HG03060 (cell line): ENCODE data around the gene DUOX1.
"Not testable (repeated sequence)": the region's sequence is repeated elsewhere in the genome, so short reads cannot be mapped to it uniquely, and the experiment has no call there.

Source experiments
- ATAC-seq: cut with Tn5 transposase; IDR thresholded peaks from one replicate; pipeline ENCODE4 v1.9.1; 2021; ENCODE audit warnings: low read depth, moderate number of reproducible peaks; ENCODE audit not compliant: unreplicated experiment

Gene DUOX1

DNA sequence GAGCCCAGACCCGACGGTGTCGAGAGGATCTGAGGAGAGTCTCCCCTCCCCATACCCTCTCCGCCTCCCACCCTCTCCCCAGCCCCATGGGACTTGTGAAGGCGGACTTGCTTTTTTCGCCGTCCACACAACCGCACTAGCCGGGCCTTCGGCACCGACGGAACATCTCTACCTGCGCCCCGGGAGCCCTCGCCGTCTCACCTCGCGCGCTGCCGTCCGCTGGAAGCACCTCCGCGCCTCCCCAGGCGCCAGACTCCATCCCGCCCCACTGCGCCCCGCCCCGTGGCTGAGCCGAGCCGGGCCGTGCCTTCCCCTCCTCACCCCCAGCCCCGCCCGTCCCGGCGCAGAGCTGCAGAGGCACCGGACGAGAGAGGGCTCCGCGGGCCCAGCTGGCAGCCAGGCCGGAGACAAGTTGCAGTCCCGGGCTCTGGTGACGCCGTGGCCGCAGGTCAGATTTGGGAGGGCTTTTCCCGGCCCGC, at the start of gene DUOX1, which contains the start of gene DUOXA1:
TSS of gene DUOX1 (plus strand) at position 344 of the 479 bp plus-strand sequence. CDS start 1,973 bp downstream, outside the sequence.
TSS of gene DUOXA1 (minus strand) at position 229 of the 479 bp plus-strand sequence. CDS start 6,865 bp downstream, outside the sequence.
- ATAC-seq = no peak

- not testable (repeated sequence) for ATAC-seq
Observed at GRCh38 chr15:45080593-45080992, 49.2 kb upstream of the DUOX1 start.

DNA sequence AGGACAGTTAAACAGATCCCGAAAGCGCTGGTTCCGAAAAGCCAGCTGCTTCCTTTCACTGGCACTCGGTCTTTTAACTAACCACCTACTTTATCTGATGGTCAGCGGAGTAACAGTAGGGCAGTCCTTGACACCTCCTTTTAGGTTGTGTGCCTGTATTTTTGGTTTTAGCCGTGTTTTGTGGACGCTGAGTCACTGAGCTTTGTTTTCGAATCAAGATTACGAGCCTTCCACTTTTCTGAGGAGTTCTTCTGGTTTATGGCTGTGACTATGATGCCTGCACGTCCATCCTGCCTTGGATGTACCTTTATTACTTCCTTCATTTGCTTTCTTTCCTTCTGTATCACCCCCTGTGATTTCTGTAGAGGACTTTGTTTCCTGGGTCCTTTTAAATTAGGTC, 47.4 kb upstream of the DUOX1 start:
- not testable (repeated sequence) for ATAC-seq

GRCh38 chr15:45083223-45083622, 46.6 kb upstream of the DUOX1 start:
- no peak for ATAC-seq

- ATAC-seq = no peak
Observed at GRCh38 chr15:45084163-45084562, 45.6 kb upstream of the DUOX1 start.

DNA sequence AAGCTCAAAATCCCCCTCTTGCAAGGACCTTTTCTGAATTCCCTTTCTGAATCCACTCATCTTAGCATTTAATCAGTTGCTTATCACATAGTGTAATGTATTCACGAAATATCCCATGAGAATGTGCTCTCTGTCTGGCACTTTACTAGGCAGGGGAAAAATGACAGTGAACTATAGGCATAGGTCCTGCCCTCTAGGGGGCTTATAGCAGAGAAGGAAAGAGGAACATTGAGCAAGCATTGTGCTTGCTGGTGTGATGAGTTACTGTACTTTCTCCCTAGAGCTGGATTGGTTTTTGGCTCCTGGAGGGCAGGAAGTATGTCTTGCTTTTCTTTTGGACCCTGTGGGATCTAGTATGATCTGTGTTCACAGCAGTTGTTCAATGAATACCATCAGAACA, 42.3 kb upstream of the DUOX1 start:
- ATAC-seq = no peak

GRCh38 chr15:45088801-45089711, 40.7 kb upstream of the DUOX1 start:
- no peak for ATAC-seq

- ATAC-seq = no peak
Observed at GRCh38 chr15:45089712-45090373, 40.0 kb upstream of the DUOX1 start.

DNA sequence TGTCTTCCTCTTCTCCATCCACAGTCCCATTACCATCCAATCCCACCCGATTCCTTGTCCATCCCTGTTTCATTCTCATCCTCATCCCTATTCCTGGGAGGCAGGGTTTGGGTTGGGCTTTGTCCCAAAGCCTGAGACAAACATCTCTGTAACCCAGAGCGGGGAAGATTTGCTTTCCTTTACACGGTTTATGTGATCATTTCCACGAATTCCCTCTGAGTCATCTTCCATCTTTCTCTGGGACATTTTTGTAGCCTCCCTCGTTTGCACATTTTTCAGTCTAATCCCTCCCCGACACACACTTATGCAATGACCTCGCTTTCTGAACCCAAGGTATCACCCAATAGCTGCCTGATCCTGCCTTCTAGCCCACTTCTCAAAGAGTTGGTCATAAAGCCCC, 38.6 kb upstream of the DUOX1 start:
- no peak for ATAC-seq

GRCh38 chr15:45091576-45091975, 38.2 kb upstream of the DUOX1 start:
- no peak for ATAC-seq

- no peak for ATAC-seq
Observed at GRCh38 chr15:45093013-45093412, 36.8 kb upstream of the DUOX1 start.

DNA sequence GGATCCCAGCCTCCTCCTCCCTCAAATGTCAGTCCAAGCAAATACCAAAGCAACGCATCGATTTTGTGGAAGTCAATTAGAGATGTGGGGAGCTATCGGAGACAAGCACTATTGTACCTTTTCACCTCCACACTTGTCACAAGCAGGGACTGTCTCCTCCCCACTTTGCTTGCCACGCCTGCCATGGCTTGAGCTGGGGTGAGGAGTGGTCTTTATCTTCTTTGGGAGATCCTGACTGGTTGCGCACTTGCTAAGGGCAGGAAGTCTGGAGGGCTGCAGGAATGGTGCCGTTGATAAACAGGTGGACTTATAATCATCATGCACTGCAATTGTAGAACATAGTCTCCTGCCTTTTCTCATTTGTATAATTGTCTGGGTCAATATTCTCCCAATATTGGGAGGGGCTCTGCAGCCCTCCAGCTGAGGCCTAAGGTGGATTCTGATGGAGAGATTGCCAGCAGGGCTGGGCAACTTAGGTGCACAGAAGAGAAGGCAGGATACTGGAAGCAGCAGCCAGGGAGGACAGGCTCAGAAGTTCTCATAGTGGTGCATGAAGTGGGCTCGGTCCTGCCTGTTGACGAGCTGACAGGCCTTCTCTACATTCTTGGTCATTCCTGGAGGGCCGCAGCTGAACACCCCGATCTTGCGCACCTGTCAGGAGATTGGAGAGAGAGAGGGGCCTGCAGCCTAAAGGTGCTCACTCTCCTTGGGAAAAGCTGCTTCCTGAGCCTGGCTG, 36.0 kb upstream of the DUOX1 start:
- no peak for ATAC-seq

DNA sequence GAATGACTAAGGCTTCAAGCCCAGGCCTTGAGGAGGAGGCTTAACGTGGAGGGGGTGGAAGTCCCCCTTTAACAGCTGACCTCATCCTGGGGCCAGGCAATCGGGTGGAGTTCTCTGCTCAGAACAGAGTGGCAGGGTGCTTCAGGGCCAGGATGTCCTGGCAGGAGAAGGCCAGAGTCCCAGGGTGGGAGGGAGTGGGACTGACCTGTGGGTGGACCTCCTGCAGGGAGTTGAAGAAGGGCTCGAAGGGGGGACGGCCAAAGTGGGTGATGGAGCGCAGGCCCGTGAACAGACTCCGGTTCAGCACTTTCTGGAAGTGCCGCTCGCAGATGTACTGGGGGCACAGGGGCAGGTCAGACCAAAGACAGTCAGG, 35.5 kb upstream of the DUOX1 start:
- no peak for ATAC-seq

DNA sequence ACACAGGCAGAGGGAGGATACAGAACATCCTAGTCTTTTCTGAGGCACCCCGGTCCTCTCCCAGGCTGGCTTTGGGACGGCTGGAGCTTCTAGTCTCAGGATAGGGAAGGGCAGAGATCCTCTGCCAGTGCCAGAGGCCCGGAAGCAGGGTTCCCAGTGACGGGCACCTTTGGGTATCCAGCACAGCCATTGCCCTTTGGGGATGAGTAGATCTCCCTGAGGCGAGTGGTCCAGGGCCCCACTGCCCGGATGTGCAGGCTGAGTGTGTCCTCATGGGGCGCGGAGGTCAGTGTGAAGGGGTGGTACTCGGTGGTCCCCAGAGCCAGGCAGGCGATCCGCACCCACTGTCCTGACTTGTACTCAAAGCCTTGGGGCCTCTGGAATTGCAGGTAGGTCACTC, 34.1 kb upstream of the DUOX1 start:
- no peak for ATAC-seq

DNA sequence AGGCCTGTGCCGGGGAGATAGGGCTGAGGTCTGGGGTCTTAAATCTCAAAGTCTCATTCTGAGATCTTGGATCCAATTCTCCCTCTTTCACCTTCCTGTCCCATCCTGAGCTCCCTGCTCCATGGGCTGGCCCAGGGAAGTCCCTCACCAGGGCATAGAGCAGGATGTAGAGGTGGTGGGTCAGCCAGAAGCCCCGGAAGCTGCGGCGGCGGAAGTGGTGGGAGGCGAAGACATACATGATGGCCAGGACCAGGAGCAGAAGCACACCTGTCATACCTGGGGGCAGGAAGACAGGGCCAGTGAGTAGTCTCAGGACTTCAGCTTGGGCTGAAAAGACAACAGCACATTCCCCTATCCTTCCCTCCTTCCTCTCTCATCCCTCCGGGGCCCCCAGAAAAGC, 32.3 kb upstream of the DUOX1 start:
- ATAC-seq = no peak

GRCh38 chr15:45099549-45100165, 30.1 kb upstream of the DUOX1 start:
- no peak for ATAC-seq

GRCh38 chr15:45100884-45101625, 28.7 kb upstream of the DUOX1 start:
- no peak for ATAC-seq

DNA sequence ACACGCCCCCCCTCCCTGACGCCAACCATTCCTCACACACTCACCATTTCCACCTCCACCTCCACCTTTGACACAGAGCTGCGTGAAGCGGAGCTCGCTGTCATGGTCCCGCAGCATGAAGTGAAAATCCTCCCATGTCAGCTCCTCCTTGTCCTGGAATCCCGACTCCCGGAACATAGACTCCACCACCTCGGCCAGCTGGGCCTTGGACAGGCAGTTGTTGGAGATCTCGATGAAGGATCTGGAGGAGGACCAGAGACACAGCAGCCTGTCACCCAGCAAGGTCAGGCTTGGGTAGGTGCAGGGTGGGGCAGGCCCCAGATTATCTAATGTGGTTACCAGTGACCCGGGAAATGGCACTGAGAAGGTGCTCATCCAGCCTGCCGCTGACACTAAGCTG, 28.0 kb upstream of the DUOX1 start:
- no peak for ATAC-seq

DNA sequence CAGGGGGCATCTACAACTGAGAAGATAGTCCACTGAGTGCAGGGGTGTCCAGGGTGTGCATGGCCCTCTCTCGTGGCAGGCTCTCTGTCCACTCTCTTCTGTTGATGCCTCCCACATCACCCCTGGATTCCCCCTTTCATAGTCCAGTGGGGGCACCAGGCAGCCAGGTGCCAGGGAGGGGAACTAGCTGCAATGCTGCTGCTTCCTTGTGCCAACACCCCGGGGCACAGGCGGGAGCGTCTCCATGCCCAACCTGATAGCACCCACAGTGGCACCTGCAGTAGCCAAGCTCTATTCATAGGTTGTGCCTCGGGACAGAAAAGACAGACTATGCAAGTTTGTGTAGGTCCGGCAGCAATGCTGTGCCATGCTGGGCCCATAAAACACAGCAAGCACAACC, 27.6 kb upstream of the DUOX1 start:
- ATAC-seq = no peak

DNA sequence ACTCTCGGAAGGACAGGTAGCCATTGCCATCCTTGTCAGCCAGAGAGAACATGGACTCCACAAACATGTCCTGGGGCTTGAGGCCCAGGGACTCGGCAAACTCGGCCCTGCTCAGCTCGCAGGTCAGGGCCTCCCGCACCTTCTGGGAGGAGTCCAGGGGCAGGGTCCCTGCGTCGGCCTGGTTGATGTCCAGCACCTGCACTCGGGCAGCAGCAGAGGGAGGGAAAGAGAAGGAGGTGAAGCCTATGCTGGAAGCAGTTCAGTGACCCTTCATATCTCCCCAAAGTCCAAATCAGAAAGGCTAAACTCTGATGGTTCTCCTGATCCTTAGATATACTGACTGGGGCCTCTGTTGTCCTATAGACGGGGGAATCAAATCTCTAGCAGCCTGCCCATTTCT, 25.6 kb upstream of the DUOX1 start:
- ATAC-seq = not testable (repeated sequence)
